ENCODE measurements around the gene C1orf116.

The C1orf116 gene

GRCh38 chr1:207039380-207040180 lies 7.0 kb upstream of the C1orf116 start:
- H3K4me3 ChIP-seq (ENCODE audit: low read depth, low read length): no peak overlapping the region
- CTCF ChIA-PET: interaction anchor here (0.6 kb wide), 2 partner anchors 413 to 495 kb away, joined by 3 read pairs; no protein-coding TSS in a partner anchor
- no peaks in the 10 kb centered on the region for H3K4me1 ChIP-seq (ENCODE audit: control insufficient read depth, insufficient read depth, low read length)
- POLR2A ChIA-PET: interaction anchor here (1.0 kb wide), 1 partner anchor 14 kb away, joined by 4 read pairs; the partner anchor contains the start of gene PFKFB2
- peaks cover 0 to under 1% of the 10 kb centered on the region in 2 experiments; a peak in 1 of 3 replicates for H3K36me3 ChIP-seq (ENCODE audit: control insufficient read depth in 2 of 2, insufficient read depth in 1 of 2, low read length in 2 of 2)
- TF ChIP-seq OSR2 (tag by site-specific recombination; IDR thresholded peaks at IDR 0.05) (no peak), ZSCAN4 (tag by site-specific recombination; IDR thresholded peaks at IDR 0.05) (no peak), ZNF701 (tag by site-specific recombination; IDR thresholded peaks at IDR 0.05) (no peak), ZBTB20 (tag by site-specific recombination; IDR thresholded peaks at IDR 0.05) (no peak), ZNF521 (tag by site-specific recombination; IDR thresholded peaks at IDR 0.05) (no peak), ZBTB7A (tag by site-specific recombination; IDR thresholded peaks at IDR 0.05; ENCODE audit: low read depth) (no peak), ZNF138 (tag by site-specific recombination; IDR thresholded peaks at IDR 0.05; ENCODE audit: borderline replicate concordance) (no peak)
- H3K27ac ChIP-seq (ENCODE audit: extremely low read depth, low read depth, low read length): no peak overlapping the region
- no peaks in the 10 kb centered on the region for H3K9me3 ChIP-seq (ENCODE audit: control insufficient read depth, insufficient read depth, low read depth, low read length)

DNA sequence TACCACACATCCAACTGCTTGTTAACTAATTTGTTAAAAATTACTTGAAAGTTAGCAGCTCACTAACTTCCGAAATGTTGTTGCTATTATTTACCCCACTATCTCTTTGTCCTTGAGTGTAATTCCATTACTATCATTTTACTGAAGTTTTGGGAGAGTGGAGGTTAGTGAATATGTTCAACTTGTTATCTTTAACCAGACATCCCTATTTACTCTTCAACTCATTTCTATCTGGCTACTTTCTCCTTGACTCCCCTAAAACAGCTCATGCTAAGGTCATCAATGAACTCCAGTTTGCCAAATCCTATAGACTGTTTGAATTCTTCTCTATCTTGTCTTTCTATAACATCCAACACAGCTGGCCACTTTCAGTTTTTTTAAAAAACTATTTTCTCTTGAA lies 4.3 kb upstream of the C1orf116 start:
- TF ChIP-seq HIC1 (tag by site-specific recombination; IDR thresholded peaks at IDR 0.05) (no peak), ZNF394 (tag by site-specific recombination; IDR thresholded peaks at IDR 0.05; ENCODE audit: borderline replicate concordance) (no peak), ZNF19 (tag by site-specific recombination; IDR thresholded peaks at IDR 0.05; ENCODE audit: low read depth) (no peak), ATF2 (tag by site-specific recombination; IDR thresholded peaks at IDR 0.05; ENCODE audit: low read depth) (no peak), ZBTB17 (tag by site-specific recombination; IDR thresholded peaks at IDR 0.05) (no peak), ZNF558 (tag by site-specific recombination; IDR thresholded peaks at IDR 0.05) (no peak), OVOL3 (tag by site-specific recombination; IDR thresholded peaks at IDR 0.05) (no peak), ZNF423 (tag by site-specific recombination; IDR thresholded peaks at IDR 0.05) (no peak), ZNF664 (tag by site-specific recombination; IDR thresholded peaks at IDR 0.05) (no peak), ZNF292 (tag by site-specific recombination; IDR thresholded peaks at IDR 0.05; ENCODE audit: borderline replicate concordance, low read depth) (no peak), RBAK (tag by site-specific recombination; IDR thresholded peaks at IDR 0.05) (no peak), CTCF (tag by site-specific recombination; IDR thresholded peaks at IDR 0.05) (no peak)

More for the DNA sequence above, 4.3 kb upstream of the C1orf116 start:
- ChIA-PET POLR2A (no interaction called here), CTCF (interaction anchor here (0.6 to 1.2 kb wide), 7 partner anchors 10 to 529 kb away, joined by 3 to 4 read pairs (median 3); no protein-coding TSS in a partner anchor)
- Histone ChIP-seq H3K4me3 (ENCODE audit: low read depth, low read length) (no peak overlapping the region), H3K4me1 (ENCODE audit: control insufficient read depth, insufficient read depth, low read length) (no peaks in the 10 kb centered on the region), H3K9me3 (ENCODE audit: control insufficient read depth, insufficient read depth, low read depth, low read length) (no peaks in the 10 kb centered on the region), H3K36me3 (ENCODE audit: control insufficient read depth in 2 of 2, insufficient read depth in 1 of 2, low read length in 2 of 2) (no peaks in the 10 kb centered on the region), H3K27ac (ENCODE audit: extremely low read depth, low read depth, low read length) (no peak overlapping the region)

Data from HEK293 (cell line).